Panc1 (cell line): ENCODE measurements around the gene IREB2.

Source experiments
- CTCF ChIP-seq: fragments of 450-650 bp; IDR thresholded peaks from 2 replicates; pipeline ENCODE4 v1.5.1; 2017; ENCODE audit warnings: mild to moderate bottlenecking
- POLR2AphosphoS5 ChIP-seq: IDR thresholded peaks from 2 replicates; pipeline ENCODE4 v1.6.1; 2012; ENCODE audit warnings: mild to moderate bottlenecking, low read depth, low read length, moderate library complexity
- REST ChIP-seq, 2 experiments: IDR thresholded peaks; 2 replicates each; pipeline ENCODE4 v1.6.1; 2011 to 2012; ENCODE audit warnings: low read depth in 2 of 2, control low read depth in 1 of 2, low read length in 1 of 2, mild to moderate bottlenecking in 1 of 2, moderate library complexity in 1 of 2; ENCODE audit not compliant: insufficient read depth in 1 of 2

- TF ChIP-seq CTCF (no peak), REST (IDR thresholded peaks at IDR 0.05; ENCODE audit: insufficient read depth in 1 of 2, low read depth in 2 of 2, low read length in 1 of 2) (no peak), POLR2AphosphoS5 (no peak)
Measured at GRCh38 chr15:78404125-78404524, 33.9 kb upstream of the IREB2 start.
